GM11168 (cell line): ENCODE data around the gene EP400.
"Not testable (repeated sequence)": the region's sequence is repeated elsewhere in the genome, so short reads cannot be mapped to it uniquely, and the experiment has no call there.

Source experiments
- in situ Hi-C: fragments of 300-500 bp; cut with MboI; formaldehyde crosslinking; loops from one replicate; pipeline ENCODE4 v1.12.0; 2022; ENCODE audit warnings: low sequenced_read_pairs; ENCODE audit not compliant: unreplicated experiment

EP400 gene

GRCh38 chr12:131984334-131984733, 34.6 kb downstream of the EP400 start:
- in situ Hi-C loops, result no loop called here

GRCh38 chr12:131985510-131985875, 35.8 kb downstream of the EP400 start:
- in situ Hi-C loops, result not testable (repeated sequence)

GRCh38 chr12:131986361-131986760, 36.6 kb downstream of the EP400 start:
- in situ Hi-C loops, result no loop called here

- in situ Hi-C loops, result no loop called here
Measured at GRCh38 chr12:131986910-131987309, 37.2 kb downstream of the EP400 start.

GRCh38 chr12:131987552-131987951, 37.8 kb downstream of the EP400 start:
- in situ Hi-C loops, result no loop called here

- in situ Hi-C loops, result no loop called here
Measured at GRCh38 chr12:131988054-131988796, 38.5 kb downstream of the EP400 start.

GRCh38 chr12:131989021-131989420, 39.3 kb downstream of the EP400 start:
- in situ Hi-C loops, result no loop called here

GRCh38 chr12:131990066-131990979, 40.6 kb downstream of the EP400 start:
- in situ Hi-C loops, result no loop called here

GRCh38 chr12:131990980-131991305, 41.2 kb downstream of the EP400 start:
- in situ Hi-C loops, result no loop called here

- in situ Hi-C loops, result no loop called here
Measured at GRCh38 chr12:131991816-131992430, 42.2 kb downstream of the EP400 start.

GRCh38 chr12:131994589-131994988, 44.8 kb downstream of the EP400 start:
- in situ Hi-C loops, result no loop called here

- in situ Hi-C loops, result no loop called here
Measured at GRCh38 chr12:132000286-132000872, 50.6 kb downstream of the EP400 start.

- in situ Hi-C loops, result no loop called here
Measured at GRCh38 chr12:132003846-132004245, 54.1 kb downstream of the EP400 start.

- in situ Hi-C loops, result no loop called here
Measured at GRCh38 chr12:132004946-132005345, 55.2 kb downstream of the EP400 start.

- in situ Hi-C loops, result no loop called here
Measured at GRCh38 chr12:132006056-132006680, 56.4 kb downstream of the EP400 start.

GRCh38 chr12:132007041-132007440, 57.3 kb downstream of the EP400 start:
- in situ Hi-C loops, result no loop called here

GRCh38 chr12:132009336-132009859, 59.7 kb downstream of the EP400 start:
- in situ Hi-C loops, result no loop called here

GRCh38 chr12:132012919-132013568, 63.3 kb downstream of the EP400 start:
- in situ Hi-C loops, result no loop called here

- in situ Hi-C loops, result no loop called here
Measured at GRCh38 chr12:132014092-132014914, 64.6 kb downstream of the EP400 start.
